ENCODE data around the gene ADAM30.

GRCh38 chr1:119885903-119886783, 10.2 kb downstream of the ADAM30 start:
- TF ChIP-seq TAF1 (IDR thresholded peaks at IDR 0.05; ENCODE audit: borderline replicate concordance, insufficient read depth, low read length) (no peak), POLR2AphosphoS5 (IDR thresholded peaks at IDR 0.05; ENCODE audit: low read depth, low read length) (no peak)
